ENCODE data around the gene NKD1.

The NKD1 gene

DNA sequence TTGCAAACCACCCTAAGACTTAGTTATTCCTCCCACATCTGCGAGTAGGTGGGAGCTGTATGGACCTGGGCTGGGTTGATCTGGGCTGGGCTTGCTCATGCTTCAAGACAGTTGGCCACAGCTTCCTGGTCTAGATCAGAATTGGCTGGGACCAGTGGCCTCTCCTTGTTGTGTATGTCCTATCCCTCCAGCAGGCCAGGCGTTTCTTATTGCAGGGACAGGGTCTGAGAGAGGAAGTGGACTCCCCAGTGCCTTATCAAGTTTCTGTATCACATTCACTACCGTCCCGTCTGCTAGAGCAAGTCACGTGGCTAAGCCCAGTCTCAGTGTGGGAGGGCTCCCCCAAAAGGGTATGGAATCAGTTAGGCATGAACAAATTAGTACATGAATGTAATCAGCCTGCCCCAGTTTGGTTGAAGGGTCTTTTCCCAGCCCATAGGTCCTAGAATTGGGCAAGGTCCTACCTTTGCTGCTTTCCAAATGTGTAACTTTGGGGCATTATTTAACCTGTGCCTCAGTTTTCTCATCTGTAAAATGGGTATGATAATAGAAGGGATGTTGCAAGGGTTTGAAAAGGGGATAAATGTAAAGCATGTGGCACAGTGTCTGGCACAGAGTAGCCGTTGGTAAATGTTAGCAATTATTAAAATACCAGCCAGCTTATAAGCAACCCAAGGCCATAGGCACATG lies 36.0 kb downstream of the NKD1 start:
- peak; percentile 80 for DNase-seq

DNA sequence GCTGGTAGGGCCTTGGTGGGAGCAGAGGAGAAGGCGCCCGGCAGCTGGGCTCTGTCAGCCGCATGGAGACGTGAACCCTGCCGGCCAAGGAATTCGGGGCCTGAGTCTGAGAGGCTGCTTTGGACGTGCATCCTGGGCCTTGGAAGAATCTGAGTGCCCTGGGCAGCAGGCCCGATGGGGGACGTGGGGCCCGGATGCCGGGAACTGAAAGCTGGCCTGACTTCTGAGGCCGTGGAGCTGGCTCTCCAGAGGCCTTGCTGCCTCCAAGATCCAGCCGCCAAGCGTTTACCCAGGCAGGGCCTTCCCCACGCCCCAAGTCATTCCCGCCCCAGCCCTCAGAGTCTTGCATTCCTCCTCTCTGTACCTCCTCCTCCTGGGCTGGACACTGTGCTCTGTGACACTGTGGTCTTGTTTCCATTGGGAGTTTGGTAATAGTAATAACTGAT lies 37.2 kb downstream of the NKD1 start:
- DNase-seq, result no peak

DNA sequence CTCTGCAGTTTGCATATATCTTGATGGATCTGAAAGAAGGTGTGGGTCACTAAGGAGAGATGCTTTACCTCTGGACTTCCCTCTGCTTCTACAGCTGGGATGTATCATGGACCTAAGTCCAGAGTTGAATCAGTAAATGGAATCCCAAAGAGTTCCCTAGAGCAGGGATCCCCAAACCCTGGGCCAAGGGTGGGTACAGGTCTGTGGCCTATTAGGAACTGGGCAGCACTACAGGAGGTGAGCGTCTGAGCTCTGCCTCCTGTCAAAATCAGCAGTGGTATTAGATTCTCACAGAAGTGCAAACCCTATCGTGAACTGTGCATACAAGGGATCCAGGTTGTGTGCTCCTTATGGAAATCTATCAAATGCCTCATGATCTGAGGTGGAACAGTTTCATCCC lies 39.3 kb downstream of the NKD1 start:
- no peak for DNase-seq

DNA sequence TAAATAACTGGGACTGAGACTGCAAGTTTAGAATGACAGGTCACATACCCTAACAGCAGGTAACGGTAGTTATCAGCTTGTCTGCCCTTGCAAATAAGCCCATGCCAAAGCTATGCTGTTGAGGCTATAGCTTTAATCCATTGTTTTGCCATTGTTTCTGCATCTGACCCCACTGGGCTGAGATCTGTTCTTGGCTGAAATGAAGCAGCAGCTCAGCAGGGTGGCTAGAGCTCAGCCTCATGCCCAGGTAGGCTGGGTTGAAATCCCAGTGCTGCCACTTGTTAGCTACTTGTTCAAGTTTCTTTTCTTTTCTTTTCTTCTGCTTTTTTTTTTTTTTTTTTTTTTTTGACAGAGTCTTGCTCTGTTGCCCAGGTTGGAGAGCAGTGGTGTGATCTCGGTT lies 40.1 kb downstream of the NKD1 start:
- DNase-seq, result no peak

- no peak for DNase-seq
These were observed 43.0 kb downstream of the NKD1 start for GRCh38 chr16:50591209-50591608.

DNA sequence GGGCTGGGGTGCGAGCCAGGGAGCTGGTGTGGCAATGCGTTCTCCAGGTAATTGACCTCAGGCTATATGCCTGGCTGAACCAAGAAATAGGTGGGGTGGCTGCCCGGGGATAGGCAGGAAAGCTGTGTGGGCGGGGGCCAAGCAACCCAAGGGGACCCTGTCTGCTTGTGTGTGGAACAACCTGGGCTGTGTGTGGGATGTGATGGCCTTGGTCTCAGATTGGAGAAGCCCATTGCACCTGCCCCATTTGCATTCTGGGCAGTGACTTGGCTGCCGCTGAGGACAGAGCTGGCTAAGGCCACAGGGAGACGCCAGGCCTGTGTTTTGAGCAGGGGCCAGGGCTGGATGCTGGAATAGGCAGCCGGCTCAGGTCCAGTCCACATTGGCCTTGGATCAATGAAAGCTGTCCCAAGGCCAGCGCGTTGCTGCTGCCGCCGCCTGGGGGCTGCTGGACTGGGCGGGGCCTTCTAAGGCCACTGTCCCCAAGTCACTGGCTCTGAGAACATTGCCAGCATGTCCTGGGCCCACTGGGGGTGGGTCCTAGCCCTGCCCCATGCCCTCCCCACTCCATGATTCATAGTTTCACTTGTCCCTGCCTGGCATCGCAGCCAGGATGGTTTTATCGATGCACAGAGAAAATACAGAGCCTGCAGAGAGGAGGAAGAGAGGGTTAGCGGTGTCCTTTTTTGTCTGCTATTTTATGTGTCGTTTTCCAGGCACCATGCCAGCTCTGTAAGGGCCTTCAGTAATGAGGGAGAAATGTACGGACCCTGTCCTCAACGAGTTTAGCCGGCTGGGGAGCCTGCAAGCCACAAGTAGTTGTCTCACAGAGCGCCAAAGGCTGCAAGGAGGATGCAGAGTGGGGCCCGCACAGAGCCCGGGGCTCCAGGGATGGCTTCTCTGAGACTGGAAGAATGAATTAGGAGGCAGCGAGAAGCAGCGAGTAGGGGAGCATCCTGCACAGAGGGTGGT lies 43.9 kb downstream of the NKD1 start:
- no peak for DNase-seq

GRCh38 chr16:50592996-50593395 lies 44.8 kb downstream of the NKD1 start:
- no peak for DNase-seq

DNA sequence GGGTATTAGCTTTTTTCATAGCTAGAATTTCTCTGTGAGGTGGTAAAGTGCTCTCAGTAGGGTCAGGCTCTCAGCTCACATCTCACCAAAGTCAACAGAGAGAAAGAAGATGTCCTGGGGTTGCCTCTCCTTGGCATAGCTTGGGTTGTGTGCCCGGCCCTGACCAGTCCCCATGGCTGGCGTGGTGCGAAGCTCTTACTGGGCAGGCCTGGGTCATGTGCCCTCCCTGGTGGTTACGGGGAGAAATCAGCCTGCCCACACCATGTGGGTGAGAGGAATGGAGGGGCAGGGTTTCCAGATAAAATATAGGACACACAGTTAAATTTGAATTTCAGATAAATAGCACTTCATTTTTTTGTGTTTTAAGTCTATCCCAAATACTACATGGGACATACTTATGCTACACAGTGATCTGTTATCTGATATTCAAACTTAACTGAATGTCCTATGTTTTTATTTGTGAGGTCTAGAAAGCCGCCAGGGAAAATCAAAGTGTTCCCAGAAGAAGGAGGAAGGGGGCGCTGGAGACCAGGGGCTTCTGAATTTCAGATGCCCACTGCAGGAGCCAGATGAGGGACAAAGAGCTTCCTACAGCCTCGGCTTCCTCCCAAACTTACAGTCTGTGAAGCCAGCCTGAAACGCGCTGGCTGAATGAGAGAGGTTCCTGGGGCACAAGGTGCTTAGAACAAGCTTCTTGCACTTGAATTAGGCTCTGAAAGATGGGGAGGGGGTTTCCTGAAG lies 45.4 kb downstream of the NKD1 start:
- peak; percentile 22 for DNase-seq

- no peak for DNase-seq
These were observed 46.4 kb downstream of the NKD1 start for GRCh38 chr16:50594308-50595260.

- DNase-seq, result no peak
These were observed 47.7 kb downstream of the NKD1 start for GRCh38 chr16:50595859-50596258.

DNA sequence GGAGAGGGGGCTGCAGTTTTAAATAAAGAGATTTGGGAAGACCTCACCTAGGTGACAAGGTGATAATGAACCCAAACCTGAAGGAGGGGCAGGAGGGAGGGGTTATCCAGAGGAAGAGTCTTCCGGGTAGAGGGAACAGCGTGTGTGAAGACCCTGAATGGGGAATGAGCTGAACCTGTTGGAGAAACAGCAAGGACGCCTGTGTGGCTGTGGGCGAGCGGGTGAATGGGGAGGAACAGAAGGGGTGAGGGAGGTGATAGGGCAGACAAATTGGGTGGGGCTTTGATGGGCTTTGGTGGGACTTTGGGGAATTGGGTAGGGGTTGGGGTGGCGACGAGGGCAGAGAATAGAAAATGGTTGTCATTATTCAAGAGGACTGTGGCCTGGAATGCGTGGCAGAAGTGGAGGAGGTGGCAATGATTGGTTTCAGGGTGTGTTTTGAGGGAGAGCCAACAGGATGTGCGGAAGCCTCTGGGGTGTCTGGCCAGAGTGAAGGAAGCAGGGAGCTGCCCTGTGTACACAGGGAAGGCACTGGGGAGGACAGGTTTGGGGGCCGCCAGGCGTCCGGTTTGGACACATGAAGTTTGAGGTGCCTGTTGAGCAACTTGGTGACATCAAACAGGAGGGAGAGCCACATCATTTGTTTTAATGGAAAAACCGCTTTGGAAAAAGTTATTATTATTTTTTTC lies 48.7 kb downstream of the NKD1 start:
- no peak for DNase-seq

DNA sequence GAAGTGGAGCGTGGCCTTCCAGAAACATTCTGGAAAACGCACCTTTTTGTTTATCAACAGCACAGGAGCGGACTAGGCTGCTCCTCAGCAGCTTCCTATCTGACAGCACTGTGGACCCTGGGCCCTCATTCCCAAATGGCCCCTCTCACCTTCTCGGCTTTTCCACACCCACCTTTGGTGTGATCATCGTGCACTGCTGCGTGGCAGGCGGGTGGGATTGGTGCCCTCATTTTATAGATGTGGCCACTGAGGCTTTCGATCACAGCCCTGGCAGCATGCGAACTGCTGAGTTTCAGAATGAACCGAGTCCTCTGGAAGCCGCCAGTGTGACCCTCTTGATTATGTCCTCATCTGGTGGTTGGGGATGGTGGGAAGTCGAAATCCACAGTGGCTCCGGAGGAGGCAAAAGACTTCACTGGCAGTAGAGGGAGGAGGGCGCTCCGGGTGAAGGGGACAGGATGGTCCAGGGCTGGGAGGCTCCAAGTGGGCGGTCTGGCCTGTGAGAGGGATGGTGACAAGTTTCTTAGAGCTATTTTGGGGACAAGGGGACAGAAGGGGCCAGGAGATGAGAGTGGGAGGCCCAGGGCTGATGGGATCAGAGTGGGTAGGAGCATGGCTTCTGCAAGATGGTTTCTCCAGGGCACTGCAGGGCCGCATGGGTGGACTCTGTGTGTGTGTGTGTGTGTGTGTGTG lies 49.5 kb downstream of the NKD1 start:
- no peak for DNase-seq

DNA sequence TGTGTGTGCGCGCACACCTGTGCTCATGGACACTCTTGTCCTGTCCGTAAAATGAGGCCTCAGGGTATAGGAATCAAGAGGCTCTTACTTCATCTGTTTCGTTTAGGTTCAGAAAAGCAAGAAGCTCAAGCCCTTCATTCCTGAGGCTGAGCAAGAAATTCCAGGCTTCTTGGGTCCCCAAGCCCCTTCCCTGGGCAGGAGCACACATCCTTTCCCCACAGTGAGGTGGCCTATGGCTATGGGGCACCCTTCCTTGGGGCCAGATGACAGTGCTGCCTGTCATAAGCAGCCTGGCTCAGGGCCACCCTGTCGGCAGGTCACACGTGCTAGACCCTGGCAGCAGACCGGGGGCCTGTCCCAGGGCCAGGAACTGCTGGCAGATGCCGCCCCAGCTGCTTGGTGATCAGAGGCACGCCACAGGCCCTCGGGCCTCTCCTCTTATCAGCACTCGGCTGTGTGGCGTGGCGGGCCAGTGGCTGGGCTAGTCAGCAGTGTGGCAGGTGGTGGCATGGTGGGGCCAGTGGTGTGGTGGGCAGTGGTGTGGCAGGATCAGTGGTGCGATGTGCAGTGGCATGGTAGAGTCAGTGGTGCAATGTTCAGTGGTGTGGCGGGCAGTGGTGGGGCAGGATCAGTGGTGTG lies 50.2 kb downstream of the NKD1 start:
- DNase-seq, result no peak

DNA sequence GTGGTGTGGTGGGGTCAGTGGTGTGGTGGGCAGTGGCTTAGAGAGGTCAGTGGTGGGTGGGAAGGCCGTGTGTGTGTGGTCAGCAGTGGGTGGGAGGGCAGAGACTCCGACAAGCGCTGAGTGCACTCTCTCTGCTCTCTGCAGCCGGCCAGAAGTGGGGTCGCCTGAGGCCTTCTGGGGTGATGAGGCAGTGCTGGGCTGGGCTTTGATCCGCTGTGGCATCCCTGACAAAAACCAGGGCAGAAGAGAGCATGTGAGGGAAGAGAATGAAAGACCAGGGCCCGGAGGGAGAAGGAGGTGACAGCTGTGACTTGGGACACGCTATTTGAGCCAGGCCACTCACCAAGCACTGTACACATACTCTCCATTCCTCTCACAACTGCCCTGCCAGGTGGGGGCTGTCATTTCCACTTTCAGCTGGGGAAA lies 50.8 kb downstream of the NKD1 start:
- no peak for DNase-seq

DNA sequence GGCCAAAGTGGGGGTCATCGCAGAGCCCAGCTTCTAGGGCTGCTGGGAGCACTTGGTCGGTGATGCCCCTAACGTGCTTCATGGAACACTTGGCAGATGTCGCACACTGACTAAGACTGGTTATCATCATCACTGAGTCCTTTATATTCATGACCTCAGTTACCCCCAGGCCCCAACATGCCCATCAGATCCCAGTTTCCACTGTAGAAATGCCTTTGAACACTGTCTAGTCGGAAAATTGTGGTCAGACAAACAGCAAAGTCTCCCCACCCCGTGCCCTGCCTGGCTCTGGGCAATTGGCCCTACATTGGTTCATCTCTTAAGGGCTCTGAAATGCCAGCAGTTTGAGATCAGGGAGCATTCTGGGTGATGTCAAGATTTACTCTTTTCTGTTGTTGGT lies 51.3 kb downstream of the NKD1 start:
- DNase-seq, result no peak

GRCh38 chr16:50600582-50601283 lies 52.5 kb downstream of the NKD1 start:
- DNase-seq, result no peak

GRCh38 chr16:50601341-50601740 lies 53.1 kb downstream of the NKD1 start:
- no peak for DNase-seq

DNA sequence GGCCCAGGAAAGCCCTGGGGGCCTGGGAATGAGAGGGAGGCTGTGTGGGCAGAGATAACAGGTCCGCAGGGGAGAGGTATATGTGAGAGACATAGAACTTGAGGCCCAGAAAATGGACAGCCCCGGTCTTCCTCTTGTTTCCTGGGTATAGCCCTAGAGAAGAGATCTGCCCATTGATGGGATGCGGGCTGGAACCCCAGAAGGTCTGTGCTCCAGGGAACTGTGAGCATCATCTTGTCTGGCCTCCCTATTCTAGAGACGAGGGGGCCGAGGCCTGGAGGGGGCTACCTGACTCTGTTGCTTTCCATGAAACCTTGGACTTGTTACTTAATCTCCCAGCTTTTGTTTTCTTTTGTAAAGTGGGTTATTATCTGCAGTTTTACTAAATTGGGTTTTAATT lies 53.9 kb downstream of the NKD1 start:
- no peak for DNase-seq

GRCh38 chr16:50602531-50603205 lies 54.5 kb downstream of the NKD1 start:
- no peak for DNase-seq
